SU-DHL-6 (cell line): ENCODE measurements around the gene ACOX1.

Experiments used
- H2AFZ ChIP-seq: fragments of 200-600 bp; sonication (generic); 2 replicates; pipeline ENCODE4 v1.6.1; 2014; ENCODE audit warnings: low read depth, mild to moderate bottlenecking, moderate library complexity, mixed read lengths, antibody characterized with exemption, low read length; ENCODE audit not compliant: severe bottlenecking
- H3F3A ChIP-seq: fragments of 200-600 bp; shearing (Covaris generic); 2 replicates; pipeline ENCODE4 v1.6.0; 2016; ENCODE audit warnings: antibody characterized with exemption, mild to moderate bottlenecking; ENCODE audit not compliant: insufficient read depth
- H3K27ac ChIP-seq: fragments of 200-600 bp; sonication (generic); 2 replicates; pipeline ENCODE4 v1.5.1; 2016; ENCODE audit warnings: low read depth, mild to moderate bottlenecking, low read length, moderate library complexity, mixed read lengths
- H3K27me3 ChIP-seq: fragments of 200-600 bp; sonication (generic), shearing (Covaris generic); 2 replicates; pipeline ENCODE4 v1.6.0; 2014; ENCODE audit warnings: mild to moderate bottlenecking, low read length
- H3K36me3 ChIP-seq: fragments of 200-600 bp; sonication (generic); 2 replicates; pipeline ENCODE4 v1.6.1; 2014; ENCODE audit warnings: mild to moderate bottlenecking, low read length, mixed read lengths
- H3K4me2 ChIP-seq: fragments of 300-600, 200-600 bp; shearing (Covaris generic), sonication (generic); 2 replicates; pipeline ENCODE4 v1.6.0; 2014; ENCODE audit warnings: low read length, low read depth, mild to moderate bottlenecking; ENCODE audit not compliant: poor library complexity, severe bottlenecking
- H3K4me3 ChIP-seq: fragments of 200-600 bp; sonication (generic); 2 replicates; pipeline ENCODE4 v1.5.1; 2014; ENCODE audit warnings: antibody characterized with exemption, low read length, mild to moderate bottlenecking, mixed read lengths; ENCODE audit not compliant: insufficient read depth, poor library complexity, severe bottlenecking
- H3K79me2 ChIP-seq: fragments of 200-600 bp; sonication (generic); 2 replicates; pipeline ENCODE4 v1.6.1; 2014; ENCODE audit warnings: mild to moderate bottlenecking, low read length, moderate library complexity; ENCODE audit not compliant: insufficient read depth
- H3K9ac ChIP-seq: fragments of 200-600 bp; sonication (generic); 2 replicates; pipeline ENCODE4 v1.7.0; 2014; ENCODE audit warnings: mild to moderate bottlenecking, low read length
- H3K9me2 ChIP-seq: fragments of 200-600 bp; sonication (generic); replicated peaks from 2 replicates; pipeline ENCODE4 v1.6.1; 2014; ENCODE audit warnings: low read length; ENCODE audit not compliant: insufficient read depth
- H3K9me3 ChIP-seq: fragments of 200-600 bp; sonication (generic); 2 replicates; pipeline ENCODE4 v1.6.1; 2014; ENCODE audit warnings: low read length, mixed read lengths; ENCODE audit not compliant: insufficient read depth
- H4K20me1 ChIP-seq: fragments of 200-600 bp; sonication (generic); 2 replicates; pipeline ENCODE4 v1.6.1; 2014; ENCODE audit warnings: low read depth, mild to moderate bottlenecking, antibody characterized with exemption, low read length, moderate library complexity, mixed read lengths
- CTCF ChIP-seq: fragments of 200-600 bp; sonication (generic); IDR thresholded peaks from one replicate; pipeline ENCODE4 v1.5.1; 2017; ENCODE audit warnings: antibody characterized with exemption, mild to moderate bottlenecking, low read length, moderate library complexity; ENCODE audit not compliant: insufficient read depth, poor library complexity, severe bottlenecking
- EZH2phosphoT487 ChIP-seq: fragments of 200-600 bp; sonication (generic), shearing (Covaris generic); conservative IDR thresholded peaks from 2 replicates; pipeline ENCODE4 v1.6.1; 2018; ENCODE audit warnings: mild to moderate bottlenecking, antibody characterized with exemption, low read length, moderate library complexity, mixed read lengths

Gene ACOX1

DNA sequence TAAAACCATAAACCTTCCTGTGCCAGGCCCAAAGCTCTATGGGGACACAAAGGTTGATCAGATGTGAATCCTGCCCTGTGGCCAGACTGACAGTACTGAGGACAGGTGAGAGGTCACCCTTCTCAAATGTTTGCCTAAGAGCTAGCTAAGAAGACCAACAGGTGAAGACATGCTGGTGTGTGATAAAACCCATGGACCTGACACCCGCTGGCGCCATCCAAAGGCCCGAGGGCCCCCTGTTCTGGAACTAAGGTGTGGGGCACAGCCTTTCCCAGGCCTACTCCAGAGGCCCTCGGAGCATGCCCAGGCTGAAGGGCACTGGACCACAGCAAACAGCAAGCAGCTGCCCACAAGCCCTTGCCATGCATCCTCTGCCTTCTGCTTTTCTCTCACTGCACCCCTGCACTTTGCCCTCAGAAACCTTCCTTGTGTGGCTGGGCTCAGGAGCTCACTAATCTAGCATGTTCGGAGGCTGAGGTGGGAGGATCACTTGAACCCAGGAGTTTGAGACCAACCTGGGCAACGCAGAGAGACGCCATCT, 16.5 kb upstream of the ACOX1 start:
- Histone ChIP-seq H3K36me3 (no peaks in the 10 kb centered on the region), H2AFZ (no peak overlapping the region), H3K9ac (no peak overlapping the region), H3K9me3 (no peaks in the 10 kb centered on the region), H3K4me2 (no peak overlapping the region), H3K9me2 (no peaks in the 10 kb centered on the region), H3F3A (no peaks in the 10 kb centered on the region), H4K20me1 (no peaks in the 10 kb centered on the region), H3K79me2 (no peaks in the 10 kb centered on the region), H3K27me3 (no peaks in the 10 kb centered on the region), H3K27ac (no peak overlapping the region), H3K4me3 (no peak overlapping the region)
- TF ChIP-seq CTCF = no peak
- TF ChIP-seq EZH2phosphoT487 = no peak

- Histone ChIP-seq H3K9me2 (no peaks in the 10 kb centered on the region), H3K4me3 (no peak overlapping the region), H3K9ac (no peak overlapping the region), H3K27me3 (no peaks in the 10 kb centered on the region), H4K20me1 (no peaks in the 10 kb centered on the region), H3K79me2 (no peaks in the 10 kb centered on the region), H3K27ac (no peak overlapping the region), H2AFZ (no peak overlapping the region), H3K9me3 (no peaks in the 10 kb centered on the region), H3F3A (no peaks in the 10 kb centered on the region), H3K36me3 (no peaks in the 10 kb centered on the region), H3K4me2 (no peak overlapping the region)
- TF ChIP-seq CTCF (no peak), EZH2phosphoT487 (no peak)
Measured at GRCh38 chr17:75994802-75995370, 15.9 kb upstream of the ACOX1 start.

- no peak overlapping the region for H3K4me2 ChIP-seq
- no peak overlapping the region for H3K9ac ChIP-seq
- no peaks in the 10 kb centered on the region for H3K9me3 ChIP-seq
- H4K20me1 ChIP-seq = no peaks in the 10 kb centered on the region
- H3K27me3 ChIP-seq = no peaks in the 10 kb centered on the region
- no peaks in the 10 kb centered on the region for H3F3A ChIP-seq
- no peaks in the 10 kb centered on the region for H3K9me2 ChIP-seq
- no peaks in the 10 kb centered on the region for H3K79me2 ChIP-seq
- TF ChIP-seq CTCF (no peak), EZH2phosphoT487 (no peak)
- no peak overlapping the region for H3K27ac ChIP-seq
- H3K4me3 ChIP-seq = no peak overlapping the region
- H2AFZ ChIP-seq = no peak overlapping the region
- no peaks in the 10 kb centered on the region for H3K36me3 ChIP-seq
Measured at GRCh38 chr17:75991396-75991795, 12.4 kb upstream of the ACOX1 start.
